NCI-H146 treated with DMSO at 0.1 percent for 48 hours (cell line): Measurements from ENCODE around the gene DNAJA1.

Source experiments
- DNase-seq: peaks from one replicate; lab custom pipeline; 2025; ENCODE audit not compliant: unreplicated experiment; lab: John Stamatoyannopoulos, UW

DNAJA1 gene

GRCh38 chr9:33025572-33026342, 684 bp downstream of the DNAJA1 start:
- DNase-seq, result peak; percentile 86

GRCh38 chr9:33029231-33029786, 4.2 kb downstream of the DNAJA1 start:
- no peak for DNase-seq

GRCh38 chr9:33030285-33030684, 5.2 kb downstream of the DNAJA1 start:
- no peak for DNase-seq

- DNase-seq, result no peak
Observed at GRCh38 chr9:33032292-33032691, 7.2 kb downstream of the DNAJA1 start.

GRCh38 chr9:33032865-33033264, 7.8 kb downstream of the DNAJA1 start:
- no peak for DNase-seq

GRCh38 chr9:33040792-33041431, 15.8 kb downstream of the DNAJA1 start:
- no peak for DNase-seq

GRCh38 chr9:33041432-33042188, 16.5 kb downstream of the DNAJA1 start:
- no peak for DNase-seq

- no peak for DNase-seq
Observed at GRCh38 chr9:33042473-33042872, 17.4 kb downstream of the DNAJA1 start.

GRCh38 chr9:33043671-33044070, 18.6 kb downstream of the DNAJA1 start:
- no peak for DNase-seq

- DNase-seq, result peak; percentile 84
Observed at GRCh38 chr9:33044162-33044673, 19.1 kb downstream of the DNAJA1 start.

GRCh38 chr9:33044677-33045282, 19.7 kb downstream of the DNAJA1 start:
- DNase-seq, result peak; percentile 57

- no peak for DNase-seq
Observed at GRCh38 chr9:33046061-33046460, 21.0 kb downstream of the DNAJA1 start.

- DNase-seq, result no peak
Observed at GRCh38 chr9:33048054-33048465, 23.0 kb downstream of the DNAJA1 start.

GRCh38 chr9:33049680-33050361, 24.7 kb downstream of the DNAJA1 start:
- DNase-seq, result no peak

- DNase-seq, result no peak
Observed at GRCh38 chr9:33051144-33051543, 26.1 kb downstream of the DNAJA1 start.

GRCh38 chr9:33065157-33066076, 40.3 kb downstream of the DNAJA1 start:
- no peak for DNase-seq

- no peak for DNase-seq
Observed at GRCh38 chr9:33068991-33069390, 43.9 kb downstream of the DNAJA1 start.

- DNase-seq, result peak; percentile 99
Observed at GRCh38 chr9:33076046-33077004, 51.3 kb downstream of the DNAJA1 start, which contains the start of gene SMU1. Gene SMU1, minus strand, starts transcription at chr9:33076674. Its CDS starts 66 bp downstream, at chr9:33076608.
